Fibroblast of lung (primary cell): ENCODE results near the gene CLSTN1. TPM values are rescaled to one million over a fixed set of nuclear protein-coding genes. Genes with fewer than 3 reads are reported as not detected.

Experiments used
- DNase-seq, 2 donors: peaks; one replicate each; pipeline versions ENCODE4 v3.0.0 to v3.0.0-alpha.2; 2010; ENCODE audit warnings: low read depth in 2 of 2
- H2AFZ ChIP-seq: 2 replicates; pipeline ENCODE4 v1.5.1; 2012; ENCODE audit warnings: low read length, control low read depth, inconsistent platforms
- H3K27ac ChIP-seq: 2 replicates; pipeline ENCODE4 v1.5.1; 2011; ENCODE audit warnings: low read length, control low read depth; ENCODE audit not compliant: insufficient read depth
- H3K27me3 ChIP-seq: 2 replicates; pipeline ENCODE4 v1.5.1; 2011; ENCODE audit warnings: mild to moderate bottlenecking, low read length; ENCODE audit not compliant: control insufficient read depth, insufficient read depth
- H3K36me3 ChIP-seq: 2 replicates; pipeline ENCODE4 v1.5.1; 2011; ENCODE audit warnings: low read length; ENCODE audit not compliant: control insufficient read depth, insufficient read depth
- H3K4me1 ChIP-seq: 2 replicates; pipeline ENCODE4 v1.5.1; 2011; ENCODE audit warnings: low read length; ENCODE audit not compliant: control insufficient read depth, insufficient read depth; ENCODE audit errors: extremely low read depth
- H3K4me2 ChIP-seq: 2 replicates; pipeline ENCODE4 v1.5.1; 2011; ENCODE audit warnings: low read length, control low read depth; ENCODE audit not compliant: insufficient read depth; ENCODE audit errors: extremely low read depth
- H3K4me3 ChIP-seq, 4 experiments: fragments of 200-600 bp in 1 of 4; sonication (generic) in 1 of 4; replicated peaks in 1 of 4; 2 replicates each; pipeline ENCODE4 v1.5.1; 2011 to 2016; ENCODE audit warnings: low read length in 4 of 4, low read depth in 3 of 4, mild to moderate bottlenecking in 3 of 4, control low read depth in 2 of 4, inconsistent platforms in 1 of 4, mixed read lengths in 1 of 4; ENCODE audit not compliant: insufficient read depth in 1 of 4; ENCODE audit errors: control extremely low read depth in 1 of 4
- H3K79me2 ChIP-seq: 2 replicates; pipeline ENCODE4 v1.5.1; 2012; ENCODE audit warnings: mild to moderate bottlenecking, low read length, inconsistent platforms; ENCODE audit not compliant: control insufficient read depth, insufficient read depth
- H3K9ac ChIP-seq: 2 replicates; pipeline ENCODE4 v1.5.1; 2011; ENCODE audit warnings: mild to moderate bottlenecking, low read length, control low read depth; ENCODE audit not compliant: insufficient read depth
- H3K9me3 ChIP-seq: 2 replicates; pipeline ENCODE4 v1.5.1; 2012; ENCODE audit warnings: low read depth, low read length; ENCODE audit not compliant: control insufficient read depth, insufficient read depth
- H4K20me1 ChIP-seq: 2 replicates; pipeline ENCODE4 v1.5.1; 2011; ENCODE audit warnings: low read length; ENCODE audit not compliant: control insufficient read depth, insufficient read depth; ENCODE audit errors: extremely low read depth
- EZH2 ChIP-seq: IDR thresholded peaks from 2 replicates; pipeline ENCODE4 v1.5.1; 2012; ENCODE audit warnings: low read length, control low read depth, mild to moderate bottlenecking; ENCODE audit errors: missing control alignments
- polyA plus RNA-seq, 2 donors: library from polyadenylated mRNA; depleted of rRNA in 1 of 2; stranded (reverse) in 1 of 2; unstranded in 1 of 2; fragments of >200 nt; gene quantifications; 2 replicates each; pipeline ENCODE4 v1.2.1, GENCODE V29; 2011 to 2012; ENCODE audit warnings: missing spikeins in 1 of 2
- total RNA-seq: library from RNA; depleted of rRNA; stranded (reverse); fragments of >200 nt; gene quantifications from 2 replicates; pipeline ENCODE4 v1.2.1, GENCODE V29; 2014
- TF ChIP-seq, protein P1 (sequence below), 2 donors: IDR thresholded peaks in 1 of 2; conservative IDR thresholded peaks in 1 of 2; 1 replicate in 1 of 2; 2 replicates in 1 of 2; pipeline ENCODE4 v1.5.1; 2011 to 2012; ENCODE audit warnings: low read length in 2 of 2, control low read depth in 1 of 2, inconsistent platforms in 1 of 2, low read depth in 1 of 2, mild to moderate bottlenecking in 1 of 2

Gene CLSTN1
- total and polyA plus RNA-seq, 2 donors (not counting 1 experiment from before 2014, with no cell fraction given): 57.4 to 115 TPM

DNA sequence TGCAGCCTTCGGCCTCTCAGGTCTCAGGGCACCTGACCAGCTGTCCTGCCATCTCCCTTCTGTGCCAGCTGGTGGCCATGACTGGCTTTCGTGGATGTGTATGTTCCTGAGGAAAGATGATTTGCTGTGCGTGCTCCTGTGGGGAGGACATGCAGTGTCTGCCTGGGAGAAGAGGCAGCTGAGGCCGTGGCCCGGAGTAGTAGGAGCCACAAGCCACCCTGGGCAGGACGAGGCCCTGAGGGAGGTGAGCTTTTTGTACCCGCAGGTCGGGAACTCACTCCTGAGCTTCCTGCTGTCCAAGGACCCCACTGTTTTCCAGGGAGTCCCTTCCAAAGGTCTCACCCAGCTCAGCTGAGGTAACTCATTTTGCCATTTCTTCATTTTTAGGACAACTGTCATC lies 113.7 kb downstream of the CLSTN1 start:
- H3K4me3 ChIP-seq: no peak overlapping the region
- TF ChIP-seq, protein P1, sequence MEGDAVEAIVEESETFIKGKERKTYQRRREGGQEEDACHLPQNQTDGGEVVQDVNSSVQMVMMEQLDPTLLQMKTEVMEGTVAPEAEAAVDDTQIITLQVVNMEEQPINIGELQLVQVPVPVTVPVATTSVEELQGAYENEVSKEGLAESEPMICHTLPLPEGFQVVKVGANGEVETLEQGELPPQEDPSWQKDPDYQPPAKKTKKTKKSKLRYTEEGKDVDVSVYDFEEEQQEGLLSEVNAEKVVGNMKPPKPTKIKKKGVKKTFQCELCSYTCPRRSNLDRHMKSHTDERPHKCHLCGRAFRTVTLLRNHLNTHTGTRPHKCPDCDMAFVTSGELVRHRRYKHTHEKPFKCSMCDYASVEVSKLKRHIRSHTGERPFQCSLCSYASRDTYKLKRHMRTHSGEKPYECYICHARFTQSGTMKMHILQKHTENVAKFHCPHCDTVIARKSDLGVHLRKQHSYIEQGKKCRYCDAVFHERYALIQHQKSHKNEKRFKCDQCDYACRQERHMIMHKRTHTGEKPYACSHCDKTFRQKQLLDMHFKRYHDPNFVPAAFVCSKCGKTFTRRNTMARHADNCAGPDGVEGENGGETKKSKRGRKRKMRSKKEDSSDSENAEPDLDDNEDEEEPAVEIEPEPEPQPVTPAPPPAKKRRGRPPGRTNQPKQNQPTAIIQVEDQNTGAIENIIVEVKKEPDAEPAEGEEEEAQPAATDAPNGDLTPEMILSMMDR (conservative IDR thresholded peaks at IDR 0.05 in 1 of 2, IDR thresholded peaks at IDR 0.05 in 1 of 2; ENCODE audit: low read depth in 1 of 2, low read length in 2 of 2): no peak
- no peak for TF ChIP-seq EZH2
- H3K27ac ChIP-seq: no peak overlapping the region
- H3K36me3 ChIP-seq: no peaks in the 10 kb centered on the region
- peaks cover 3% of the 10 kb centered on the region for H3K4me1 ChIP-seq
- H3K79me2 ChIP-seq: no peaks in the 10 kb centered on the region
- H3K9ac ChIP-seq: no peak overlapping the region
- H3K4me2 ChIP-seq: no peak overlapping the region
- DNase-seq: no peak
- H4K20me1 ChIP-seq: no peaks in the 10 kb centered on the region
- H3K27me3 ChIP-seq: no peaks in the 10 kb centered on the region
- H2AFZ ChIP-seq: no peak overlapping the region
- no peaks in the 10 kb centered on the region for H3K9me3 ChIP-seq

DNA sequence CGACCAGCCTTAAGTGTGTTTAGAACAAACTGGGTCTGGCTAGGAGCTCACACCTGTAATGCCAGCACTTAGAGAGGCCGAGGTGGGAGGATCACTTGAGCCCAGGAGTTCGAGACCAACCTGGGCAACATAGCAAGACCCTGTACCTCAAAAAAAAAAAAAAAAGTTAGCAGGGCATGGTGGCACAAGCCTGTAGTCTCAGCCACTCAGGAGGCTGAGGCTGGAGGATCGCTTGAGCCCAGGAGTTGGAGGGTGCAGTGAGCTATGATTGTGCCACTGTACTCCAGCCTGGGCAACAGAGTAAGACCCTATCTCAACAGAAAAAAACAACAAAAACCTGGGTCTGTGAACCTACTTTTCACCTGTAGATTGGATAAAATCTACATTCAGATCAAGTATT lies 117.6 kb downstream of the CLSTN1 start:
- DNase-seq: no peak
- TF ChIP-seq, protein P1 (conservative IDR thresholded peaks at IDR 0.05 in 1 of 2, IDR thresholded peaks at IDR 0.05 in 1 of 2; ENCODE audit: low read depth in 1 of 2, low read length in 2 of 2): no peak
- no peak for TF ChIP-seq EZH2
- H2AFZ ChIP-seq: no peak overlapping the region
- peaks cover 3% of the 10 kb centered on the region for H3K4me1 ChIP-seq
- no peak overlapping the region for H3K4me2 ChIP-seq
- no peak overlapping the region for H3K9ac ChIP-seq
- no peaks in the 10 kb centered on the region for H4K20me1 ChIP-seq
- H3K4me3 ChIP-seq: no peak overlapping the region
- H3K36me3 ChIP-seq: no peaks in the 10 kb centered on the region
- H3K27ac ChIP-seq: no peak overlapping the region
- no peaks in the 10 kb centered on the region for H3K79me2 ChIP-seq
- H3K9me3 ChIP-seq: no peaks in the 10 kb centered on the region
- no peaks in the 10 kb centered on the region for H3K27me3 ChIP-seq

DNA sequence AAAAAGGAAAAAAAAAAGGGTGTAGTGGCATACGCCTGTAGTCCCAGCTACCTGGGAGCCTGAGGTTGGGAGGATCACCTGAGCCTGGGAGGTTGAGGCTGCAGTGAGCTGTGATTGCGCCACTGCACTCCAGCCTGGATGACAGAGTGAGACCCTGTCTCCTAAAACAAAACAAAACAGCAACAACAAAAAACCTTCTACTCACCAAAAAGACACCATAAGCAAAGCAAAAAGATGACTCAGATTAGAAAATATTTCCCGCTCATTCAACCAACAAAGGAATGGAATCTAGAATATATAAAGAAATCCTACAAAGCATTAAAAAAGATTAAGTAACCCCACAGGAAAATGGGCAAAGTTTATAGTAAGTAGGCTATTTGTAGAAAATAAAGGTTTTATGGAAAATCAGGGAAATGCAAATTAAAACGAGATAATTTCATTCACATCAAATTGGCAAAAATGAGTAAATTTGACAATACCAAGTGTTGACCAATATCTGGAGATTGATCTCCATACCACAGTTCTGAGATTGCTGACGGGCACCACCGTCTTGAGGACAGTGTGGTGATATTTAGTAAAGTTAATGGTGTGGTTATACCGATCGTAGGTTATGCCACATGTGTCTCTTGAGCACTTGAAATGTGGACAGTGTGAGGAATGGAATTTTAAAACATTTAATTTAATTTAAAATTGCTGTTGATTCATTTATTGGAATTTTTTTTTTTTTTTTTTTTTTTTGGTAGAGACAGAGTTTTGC lies 118.2 kb downstream of the CLSTN1 start:
- TF ChIP-seq, protein P1 (conservative IDR thresholded peaks at IDR 0.05 in 1 of 2, IDR thresholded peaks at IDR 0.05 in 1 of 2; ENCODE audit: low read depth in 1 of 2, low read length in 2 of 2): no peak
- TF ChIP-seq EZH2: no peak
- DNase-seq: peak in 1 of 2 donors; percentile 72

More for the DNA sequence above, 118.2 kb downstream of the CLSTN1 start:
- Histone ChIP-seq H4K20me1 (no peaks in the 10 kb centered on the region), H3K9ac (no peak overlapping the region), H2AFZ (no peak overlapping the region), H3K4me2 (no peak overlapping the region), H3K27me3 (no peaks in the 10 kb centered on the region), H3K36me3 (no peaks in the 10 kb centered on the region), H3K27ac (no peak overlapping the region), H3K9me3 (no peaks in the 10 kb centered on the region), H3K79me2 (no peaks in the 10 kb centered on the region), H3K4me1 (peaks cover 5% of the 10 kb centered on the region), H3K4me3 (no peak overlapping the region)
